Right lung (tissue), 5 donors: ENCODE data around the gene CDC42BPA. TPM values are rescaled to one million over a fixed set of nuclear protein-coding genes. Genes with fewer than 3 reads are reported as not detected.
A peak's percentile ranks its signal among the peaks of the same experiment; 100 is the strongest.
"Not testable (repeated sequence)": the region's sequence is repeated elsewhere in the genome, so short reads cannot be mapped to it uniquely, and the experiment has no call there.

Experiments used
- DNase-seq, 2 donors: peaks; one replicate each; pipeline ENCODE4 v3.0.0-alpha.2; 2013
- polyA plus RNA-seq, 5 donors: library from polyadenylated mRNA; unstranded; fragments of 120-200 nt; gene quantifications; one replicate each; pipeline versions ENCODE4 v1.2.1 to v1.2.3, GENCODE V29; 2013; ENCODE audit warnings: inconsistent platforms in 1 of 5, low replicate concordance in 1 of 5; ENCODE audit not compliant: insufficient read length in 5 of 5, insufficient read depth in 1 of 5

Gene CDC42BPA
- polyA plus RNA-seq, 5 donors: 31.8 to 45.8 (median 42.7) TPM

DNA sequence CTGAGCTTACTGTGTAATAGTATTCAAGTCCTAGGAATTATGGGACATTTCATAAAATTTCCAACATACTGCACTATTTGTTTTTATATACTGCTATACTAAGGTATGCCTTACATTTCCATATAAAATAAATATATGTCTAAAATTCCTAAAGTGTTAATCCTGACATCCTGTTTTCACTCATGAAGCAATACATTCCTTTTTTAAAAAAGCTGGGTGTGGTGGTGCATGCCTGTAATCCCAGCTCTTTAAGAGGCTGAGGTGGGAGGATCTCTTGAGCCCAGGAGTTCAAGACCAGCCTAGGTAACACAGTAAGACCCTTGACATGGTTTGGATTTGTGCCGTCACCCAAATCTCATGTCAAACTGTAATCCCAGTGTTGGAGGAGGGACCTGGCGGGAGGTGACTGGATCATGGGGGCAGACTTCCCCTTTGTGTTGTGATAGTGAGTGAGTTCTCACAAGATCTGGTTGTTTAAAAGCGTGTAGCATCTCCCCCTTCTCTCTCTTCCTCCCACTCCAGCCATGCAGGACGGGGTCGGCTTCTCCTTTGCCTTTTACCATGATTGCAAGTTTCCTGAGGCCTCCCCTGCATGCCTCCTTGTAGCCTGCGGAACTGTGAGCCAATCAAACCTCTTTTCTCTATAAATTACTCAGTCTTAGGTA lies 5.8 kb downstream of the CDC42BPA start:
- DNase-seq: no peak

DNA sequence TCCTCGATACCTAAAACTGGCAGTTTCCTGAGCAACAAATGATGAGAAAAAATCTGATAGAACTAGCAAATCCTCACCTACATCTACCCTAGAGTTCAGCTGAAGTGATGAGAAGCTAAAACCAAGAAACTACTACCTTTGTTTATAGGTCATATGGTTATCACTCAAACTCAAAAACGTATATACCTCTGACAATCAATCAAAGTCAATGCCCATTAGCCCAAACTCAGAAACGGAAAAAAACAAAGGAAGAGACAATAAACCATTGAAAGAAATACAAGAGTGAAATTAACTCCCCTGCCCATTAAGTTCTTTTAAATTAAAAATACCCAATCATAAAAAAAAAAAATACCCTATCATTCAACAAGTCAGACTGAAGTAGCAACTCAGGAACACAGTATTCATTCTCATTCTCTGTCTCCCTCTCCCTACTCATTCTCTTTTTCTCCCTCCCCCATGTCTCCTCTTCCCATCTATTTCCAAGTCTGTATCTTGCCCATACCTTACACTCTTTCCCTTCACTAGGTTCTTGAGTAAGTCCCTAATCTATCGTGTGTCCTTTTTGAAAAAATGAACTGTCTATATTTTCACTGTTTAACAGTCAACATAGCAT lies 6.8 kb downstream of the CDC42BPA start:
- no peak for DNase-seq

DNA sequence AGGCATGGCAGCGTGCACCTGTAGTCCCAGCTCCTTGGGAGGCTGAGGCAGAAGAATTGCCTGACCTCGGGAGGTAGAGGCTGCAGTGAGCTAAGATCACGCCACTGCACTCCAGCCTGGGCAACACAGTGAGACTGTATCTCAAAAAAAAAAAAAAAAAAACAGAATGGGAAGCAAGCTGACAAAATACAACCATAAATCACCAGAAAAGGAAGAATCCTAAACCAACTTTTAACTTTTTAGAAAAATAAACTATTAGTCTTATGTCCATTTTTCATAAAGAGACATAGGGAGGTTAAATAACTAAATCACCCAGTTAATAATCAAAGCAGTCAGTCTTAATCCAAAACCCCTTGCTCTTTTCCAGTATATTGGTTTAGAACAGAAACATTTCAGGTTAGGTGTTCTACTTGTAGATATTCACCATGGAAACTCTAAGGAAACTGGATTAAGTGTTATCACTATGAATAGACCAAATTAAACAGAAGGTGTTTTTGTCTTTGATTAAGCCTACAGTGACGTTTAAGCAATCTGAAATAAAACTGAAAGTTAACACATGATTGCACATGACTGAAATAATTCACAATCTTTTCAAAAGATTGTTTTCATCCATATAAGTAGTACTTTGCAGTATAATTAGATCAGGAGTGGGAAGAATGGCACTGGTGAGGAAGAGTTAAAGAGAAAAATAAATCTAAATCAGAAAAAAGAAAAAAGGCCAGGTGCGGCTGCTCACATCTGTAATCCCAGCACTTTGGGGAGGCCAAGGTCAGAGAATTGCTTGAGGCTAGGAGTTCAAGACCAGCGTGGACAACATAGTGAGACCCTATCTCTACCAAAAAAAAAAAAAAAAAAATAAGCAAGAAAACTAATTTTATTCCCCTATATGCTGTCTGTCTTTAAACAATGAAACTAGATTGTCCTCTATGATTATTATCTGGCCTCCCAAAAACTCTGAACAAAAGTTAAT lies 9.6 kb downstream of the CDC42BPA start:
- DNase-seq: no peak

DNA sequence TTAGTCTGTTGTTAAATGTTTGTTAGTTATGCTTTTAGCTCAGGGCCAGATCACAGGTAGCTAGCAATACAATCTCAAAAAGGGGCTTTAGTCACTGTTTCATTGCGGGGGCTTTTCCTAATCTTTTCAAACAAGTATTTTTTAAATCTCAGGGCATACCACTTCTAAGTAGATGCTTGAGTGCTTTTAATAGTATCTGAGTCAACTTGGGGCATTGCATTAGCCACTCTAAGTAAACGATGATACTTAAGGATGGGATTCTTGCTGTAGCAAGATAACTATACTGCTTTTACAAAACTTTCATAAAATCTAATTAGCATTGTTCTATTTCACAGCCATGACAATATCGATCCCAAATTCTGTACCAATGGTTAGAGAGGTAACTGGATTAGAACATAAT lies 11.6 kb downstream of the CDC42BPA start:
- no peak for DNase-seq

DNA sequence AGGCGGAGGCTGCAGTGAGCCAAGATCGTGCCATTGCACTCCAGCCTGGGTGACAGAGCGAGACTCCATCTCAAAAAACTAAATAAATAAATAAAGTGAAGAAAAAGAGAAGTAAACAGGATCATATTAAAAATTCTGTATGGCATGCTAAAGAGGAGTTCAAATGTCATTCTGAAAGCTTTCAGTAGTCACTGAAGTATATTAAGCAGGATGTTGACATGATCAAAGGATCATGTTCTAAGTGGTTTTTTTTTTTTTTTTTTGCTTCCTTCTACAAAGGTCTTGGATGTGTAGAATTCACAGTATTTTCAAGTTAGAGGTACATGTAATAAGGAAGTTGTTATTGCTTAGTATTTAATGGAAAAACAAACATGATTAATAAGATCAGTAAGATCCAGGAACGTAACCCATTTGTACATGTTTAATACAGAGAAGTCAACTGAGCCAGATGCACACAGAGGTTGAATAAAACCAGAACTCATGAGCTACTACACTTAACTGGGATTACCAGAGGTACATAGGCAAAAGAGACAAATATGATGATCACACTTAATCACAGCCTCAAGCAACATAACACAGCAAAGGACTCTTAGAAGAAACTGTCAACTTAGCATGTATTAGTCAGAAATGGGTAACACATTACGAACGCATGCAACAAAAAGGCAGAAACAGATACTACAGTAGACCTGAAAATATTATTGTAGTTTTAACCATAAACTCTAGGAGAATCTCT lies 12.2 kb downstream of the CDC42BPA start:
- DNase-seq: no peak

DNA sequence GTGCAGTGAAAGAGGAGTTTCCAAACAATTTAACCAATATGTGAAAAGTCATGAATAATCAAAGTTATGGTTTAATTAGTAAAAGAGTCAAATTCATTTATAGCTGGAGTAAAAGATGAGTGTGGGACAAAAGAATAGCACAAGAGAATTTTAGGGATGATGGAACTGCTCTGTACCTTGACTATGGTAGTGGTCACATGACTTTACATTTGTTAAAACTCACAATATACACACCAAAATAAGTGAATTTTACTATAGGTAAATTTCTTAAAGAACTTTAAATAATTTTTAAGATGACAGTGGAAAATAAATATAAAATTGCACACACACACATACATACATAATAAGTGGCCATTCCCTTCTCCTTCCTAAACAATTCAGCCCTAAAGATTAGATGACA lies 13.6 kb downstream of the CDC42BPA start:
- DNase-seq: no peak

DNA sequence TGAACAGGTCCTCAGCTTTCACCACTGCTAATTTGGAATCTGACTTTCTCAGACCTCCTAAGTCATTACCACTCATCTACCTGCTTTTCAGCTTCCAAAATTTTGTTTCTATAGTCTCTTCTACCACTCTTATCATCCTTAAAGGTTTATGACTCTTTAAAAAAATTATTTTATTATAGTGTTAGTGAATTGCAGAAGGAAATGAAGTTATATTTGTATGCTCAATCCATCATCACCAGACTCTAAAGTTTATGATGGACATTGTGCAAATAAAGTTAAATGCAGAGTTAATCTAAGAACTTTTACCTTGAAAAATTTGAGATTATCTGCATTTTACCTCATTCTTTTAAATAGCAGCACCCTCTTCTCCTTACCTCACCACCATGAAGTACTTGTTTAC lies 14.6 kb downstream of the CDC42BPA start:
- no peak for DNase-seq

DNA sequence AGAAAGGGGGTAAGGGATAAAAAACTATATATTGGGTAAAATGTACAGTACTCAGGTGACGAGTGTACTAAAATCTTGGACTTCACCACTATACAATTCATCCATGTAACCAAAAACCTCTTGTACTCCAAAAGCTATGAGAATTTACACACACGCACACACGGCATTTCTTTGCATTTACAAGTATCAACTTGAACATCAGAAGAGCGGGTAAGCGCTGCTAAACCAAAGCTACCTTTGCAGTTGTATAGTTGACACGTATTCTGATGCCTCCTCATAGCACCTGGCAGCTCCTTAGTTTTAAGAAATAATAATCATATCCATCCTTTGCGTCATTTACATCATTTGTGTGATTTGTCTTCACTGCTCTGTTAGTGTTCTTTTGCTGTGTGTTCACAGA lies 17.6 kb downstream of the CDC42BPA start:
- no peak for DNase-seq

DNA sequence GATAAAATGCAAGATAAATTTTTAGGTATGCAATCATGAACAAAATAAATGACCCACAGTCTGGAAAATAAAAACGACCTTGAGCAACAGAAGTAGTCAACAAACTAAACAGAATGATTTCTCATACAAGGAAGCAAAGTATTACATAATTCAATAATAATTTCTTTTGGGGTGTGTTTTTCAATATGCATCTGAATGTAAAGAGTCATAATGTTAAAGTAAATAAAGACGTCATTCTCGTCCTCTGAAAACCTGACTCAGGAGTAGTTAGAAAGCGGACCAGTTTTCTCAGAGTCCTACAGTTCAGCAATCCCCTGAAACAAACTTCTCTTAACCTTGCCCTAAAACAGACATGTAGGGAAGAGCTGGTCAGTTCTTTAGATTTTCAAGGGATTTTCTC lies 18.6 kb downstream of the CDC42BPA start:
- DNase-seq: no peak

DNA sequence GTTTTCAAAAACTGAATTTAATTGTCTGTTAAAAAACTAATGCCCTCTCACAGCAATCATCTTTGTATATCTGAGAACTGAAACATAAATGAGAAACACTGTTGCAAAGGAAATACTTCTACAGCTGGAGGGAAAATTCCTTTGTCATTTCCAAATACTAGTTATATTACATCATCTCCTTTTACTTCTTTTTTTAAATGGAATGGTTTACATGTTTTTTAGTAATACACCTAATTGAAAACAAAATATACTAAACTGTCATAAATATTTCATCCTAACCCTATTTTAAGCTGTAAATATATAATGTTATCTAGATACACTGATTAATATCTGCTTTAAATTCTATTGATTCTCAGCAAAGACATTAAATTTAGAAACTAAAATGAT lies 19.1 kb downstream of the CDC42BPA start:
- no peak for DNase-seq

DNA sequence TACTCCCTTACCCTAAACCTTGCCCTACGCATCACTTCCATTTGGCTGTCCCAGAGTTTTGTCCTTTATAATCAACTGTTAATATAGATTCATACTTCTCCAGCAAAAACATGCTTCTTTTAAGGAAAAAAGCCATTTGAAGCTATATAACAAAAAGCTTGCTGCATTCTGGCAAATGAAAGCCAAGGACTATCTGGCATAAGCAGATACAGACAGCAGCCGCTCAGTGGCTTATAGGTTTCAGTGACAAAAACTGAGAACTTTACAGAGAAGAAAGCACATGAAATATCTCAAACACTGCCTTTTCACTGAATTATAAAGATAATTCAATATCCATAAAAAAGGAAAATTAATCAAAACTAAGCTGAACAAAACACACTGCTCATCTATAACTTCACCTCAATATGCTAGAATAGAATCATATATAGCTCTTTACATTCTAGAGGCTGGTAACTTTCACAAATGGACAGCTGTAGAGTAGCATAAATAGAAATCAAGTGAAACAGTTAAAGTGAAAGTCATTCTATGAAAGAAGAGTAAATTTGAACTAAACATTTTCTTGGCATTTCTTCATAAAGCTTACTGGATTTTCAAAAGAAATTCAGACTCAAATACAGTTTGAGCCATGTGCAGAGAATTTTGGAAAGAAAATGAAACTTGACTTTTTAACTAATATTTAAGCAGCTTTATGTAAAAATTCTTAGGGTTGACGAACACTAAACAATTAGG lies 19.6 kb downstream of the CDC42BPA start:
- DNase-seq: no peak

DNA sequence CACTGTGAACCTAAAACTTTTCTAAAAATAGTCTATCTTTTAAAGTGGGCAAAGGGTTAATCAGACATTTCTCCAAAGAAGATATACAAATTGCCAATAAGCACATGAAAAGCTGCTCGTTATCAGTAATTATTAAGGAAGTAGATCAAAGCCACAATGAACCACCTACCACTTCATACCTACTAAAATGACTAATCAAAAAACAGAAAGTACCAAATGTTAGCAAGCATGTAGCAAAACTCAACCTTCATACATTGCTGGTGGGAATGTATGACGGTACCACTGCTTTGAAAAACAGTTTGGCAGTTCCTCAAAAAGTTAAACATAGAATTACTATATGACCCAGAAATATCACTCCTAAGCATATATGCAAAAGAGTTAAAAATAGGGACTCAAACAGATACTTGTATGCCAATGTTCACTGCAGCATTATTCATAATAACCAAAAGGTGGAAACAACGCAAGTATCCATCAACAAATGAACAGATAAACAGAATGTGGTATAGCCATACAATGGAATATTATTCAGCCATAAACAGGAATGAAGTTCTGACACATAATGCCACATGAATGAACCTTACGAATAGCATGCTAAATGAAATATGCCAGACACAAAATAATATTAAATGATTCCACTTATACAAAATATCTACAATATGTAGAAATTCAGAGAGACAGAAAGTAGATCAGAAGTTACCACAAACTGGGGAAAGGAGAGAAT lies 21.1 kb downstream of the CDC42BPA start:
- no peak for DNase-seq

DNA sequence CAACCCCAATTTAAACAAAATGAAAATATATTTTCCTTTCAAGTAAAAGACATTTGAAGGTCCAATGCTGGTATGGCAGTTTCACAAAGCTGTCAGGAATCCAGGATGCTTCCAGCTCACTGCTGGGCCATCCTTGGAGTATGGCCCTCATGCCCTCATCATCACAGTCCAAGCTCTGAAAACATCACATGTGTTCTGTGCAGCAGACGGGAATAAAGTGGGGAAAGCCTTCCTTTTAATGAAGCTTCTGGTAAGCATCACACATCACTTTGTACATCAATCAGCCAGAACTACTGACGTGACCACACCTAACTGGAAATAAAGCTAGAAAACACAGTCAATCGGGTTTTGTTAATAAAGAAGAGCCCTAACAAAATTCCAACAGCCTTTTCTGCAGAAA lies 22.7 kb downstream of the CDC42BPA start:
- DNase-seq: no peak

DNA sequence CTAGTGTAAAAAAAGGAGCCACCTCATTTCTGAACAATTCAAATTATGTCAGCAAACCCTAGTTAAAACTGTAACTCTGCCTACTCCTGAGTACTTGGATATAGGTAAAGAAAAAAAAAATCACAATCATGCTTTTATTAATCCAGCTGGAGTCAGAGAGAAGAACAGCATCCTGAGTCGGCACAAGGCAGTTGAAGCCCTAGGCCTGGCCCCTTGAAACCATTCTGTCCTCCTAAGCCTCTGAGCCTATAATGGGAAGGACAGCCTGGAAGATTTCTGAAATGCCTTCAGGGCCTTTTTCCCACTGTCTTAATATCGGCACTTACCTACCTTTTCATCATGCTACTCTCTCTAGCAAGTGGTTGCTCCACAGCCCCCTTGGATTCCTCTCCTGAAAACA lies 32.5 kb downstream of the CDC42BPA start:
- no peak for DNase-seq

DNA sequence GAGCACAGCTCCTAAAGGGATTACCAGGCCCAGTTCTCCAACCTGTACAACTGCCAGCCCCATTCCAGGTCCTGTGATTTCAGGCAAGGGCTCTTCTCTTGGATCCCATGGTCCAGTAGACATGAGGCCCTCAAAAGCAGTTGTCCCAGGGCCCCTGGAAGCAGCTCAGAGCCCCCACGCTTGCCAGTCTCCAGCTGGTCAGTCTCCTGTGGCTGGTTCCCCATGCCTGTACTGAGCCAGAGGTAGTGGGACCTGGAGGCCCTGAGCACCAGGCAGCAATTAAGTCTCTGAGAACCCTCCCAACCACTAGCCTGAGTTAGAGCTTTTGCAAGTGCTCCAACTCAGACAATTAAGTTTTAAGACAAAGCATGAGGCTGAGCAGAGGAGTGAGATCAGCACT lies 36.9 kb downstream of the CDC42BPA start:
- no peak for DNase-seq

DNA sequence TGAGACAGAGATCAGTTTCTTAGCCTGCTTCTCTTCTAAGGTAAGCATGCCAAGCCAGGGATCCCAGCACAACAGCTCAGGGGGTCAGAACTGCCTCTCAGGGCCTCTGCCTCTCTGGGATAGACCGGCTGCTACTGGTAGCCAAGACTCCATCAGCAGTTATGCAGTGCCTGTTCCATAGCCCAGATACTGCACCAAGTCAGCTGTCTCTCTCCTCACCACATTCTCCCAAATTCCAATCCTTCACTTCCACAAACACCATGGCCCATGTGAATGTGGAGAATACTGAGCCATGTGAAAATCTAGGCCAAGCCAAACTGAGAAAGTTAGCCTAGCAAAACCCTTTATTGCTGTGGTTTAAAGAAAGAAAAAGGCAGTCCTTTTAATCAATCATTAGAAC lies 37.5 kb downstream of the CDC42BPA start:
- no peak for DNase-seq

DNA sequence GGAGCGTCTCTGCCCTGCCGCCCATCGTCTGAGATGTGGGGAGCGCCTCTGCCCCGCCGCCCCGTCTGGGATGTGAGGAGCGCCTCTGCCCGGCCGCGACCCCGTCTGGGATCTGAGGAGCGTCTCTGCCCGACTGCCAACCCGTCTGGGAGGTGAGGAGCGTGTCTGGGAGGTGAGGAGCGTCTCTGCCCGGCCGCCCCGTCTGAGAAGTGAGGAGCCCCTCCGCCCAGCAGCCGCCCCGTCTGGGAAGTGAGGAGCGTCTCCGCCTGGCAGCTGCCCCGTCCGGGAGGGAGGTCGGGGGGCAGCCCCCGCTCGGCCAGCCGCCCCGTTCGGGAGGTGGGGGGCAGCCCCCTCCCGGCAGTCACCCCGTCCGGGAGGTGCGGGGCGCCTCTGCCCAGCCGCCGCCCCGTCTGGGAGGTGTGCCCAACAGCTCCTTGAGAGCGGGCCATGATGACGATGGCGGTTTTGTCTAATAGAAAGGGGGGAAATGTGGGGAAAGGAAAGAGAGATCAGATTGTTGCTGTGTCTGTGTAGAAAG lies 42.1 kb downstream of the CDC42BPA start:
- not testable (repeated sequence) for DNase-seq

DNA sequence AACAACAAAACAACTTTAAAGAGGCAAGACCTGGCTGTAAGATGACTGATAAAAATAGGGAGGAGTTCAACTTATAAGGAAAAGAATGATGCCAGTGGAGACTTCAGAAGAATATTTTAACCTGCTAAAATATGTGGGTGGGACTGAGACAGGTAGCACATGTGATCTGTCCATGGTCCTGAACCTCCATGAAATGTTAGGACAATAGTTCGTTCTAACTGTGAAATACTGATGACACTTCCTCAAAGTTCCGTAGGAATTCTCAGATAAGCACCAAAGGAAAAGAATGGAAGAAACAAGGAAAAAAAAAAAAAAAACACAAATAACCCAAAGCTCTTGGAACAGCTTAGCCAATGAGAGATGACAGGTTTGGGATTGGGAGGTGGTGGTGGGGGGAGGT lies 44.7 kb downstream of the CDC42BPA start:
- DNase-seq: peak; percentile 9

DNA sequence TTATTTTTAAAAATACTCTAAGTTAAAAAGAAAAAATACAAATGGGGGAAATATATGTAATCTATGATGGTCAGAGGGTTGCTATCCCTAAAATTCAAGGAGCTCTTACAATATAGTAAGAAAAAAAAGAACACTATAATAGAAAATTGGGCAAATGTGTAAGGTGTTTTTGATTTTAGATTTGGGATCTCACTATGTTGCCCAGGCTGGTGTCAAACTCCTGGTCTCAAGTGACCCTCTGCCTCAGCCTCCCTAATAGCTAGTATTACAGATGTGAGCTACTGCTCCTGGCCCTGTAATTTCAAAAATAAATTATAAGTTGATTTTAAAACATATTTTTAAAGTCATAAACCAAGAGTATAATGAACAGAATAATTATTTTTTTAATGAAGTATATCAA lies 45.9 kb downstream of the CDC42BPA start:
- DNase-seq: no peak

DNA sequence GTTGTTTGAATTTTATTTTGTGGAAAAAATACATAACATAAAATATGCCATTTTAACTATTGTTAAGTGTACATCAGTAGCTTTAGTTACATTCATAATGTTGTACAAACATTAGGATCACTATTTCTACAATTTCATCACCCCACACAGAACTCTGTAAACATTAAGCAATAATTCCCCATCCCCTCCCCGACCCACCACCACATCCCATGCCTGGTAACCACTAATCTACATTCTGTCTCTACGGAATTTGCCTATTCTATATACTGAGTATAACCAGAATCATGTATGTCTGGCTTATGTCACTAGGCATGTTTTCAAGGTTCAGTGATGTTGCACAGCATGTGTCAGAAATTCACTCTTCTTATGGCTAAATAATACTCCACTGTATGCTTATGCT lies 47.7 kb downstream of the CDC42BPA start:
- no peak for DNase-seq
